CD4-positive, alpha-beta T cell (primary cell): Measurements from ENCODE around the gene HDAC4. TPM values are rescaled to one million over a fixed set of nuclear protein-coding genes. Genes with fewer than 3 reads are reported as not detected.
A peak's percentile ranks its signal among the peaks of the same experiment; 100 is the strongest.

Source experiments
- ATAC-seq: fragments of 200-7000 bp; cut with Tn5 transposase; one replicate; pipeline ENCODE4 v1.10.0; 2022; ENCODE audit warnings: mild to moderate bottlenecking; ENCODE audit not compliant: poor library complexity
- CTCF ChIA-PET: fragments of 350-600 bp; sonication (Branson Sonifier 250); formaldehyde crosslinking; loops from one replicate; lab custom pipeline; 2021; ENCODE audit warnings: antibody characterized with exemption, inconsistent platforms; lab: Charles Lee
- POLR2A ChIA-PET: fragments of 350-600 bp; sonication (Branson Sonifier 250); formaldehyde crosslinking; loops from one replicate; lab custom pipeline; 2021; ENCODE audit warnings: antibody characterized with exemption, inconsistent platforms; lab: Charles Lee
- DNase-seq, 14 experiments: peaks; one replicate each; pipeline ENCODE4 v3.0.0-alpha.2; 2013 to 2020; ENCODE audit warnings: mixed read lengths in 2 of 14
- H3K27ac ChIP-seq, 2 donors: one replicate each; pipeline versions ENCODE4 v1.5.1 to v1.7.0; 2013; ENCODE audit warnings: low read length in 2 of 2, low read depth in 1 of 2, mild to moderate bottlenecking in 1 of 2
- H3K27me3 ChIP-seq, 2 experiments: 1 replicate in 1 of 2; 2 replicates in 1 of 2; pipeline versions ENCODE4 v1.6.1 to v1.7.0; 2013; ENCODE audit warnings: low read length in 2 of 2, control low read depth in 1 of 2, mild to moderate bottlenecking in 1 of 2, moderate library complexity in 1 of 2; ENCODE audit not compliant: insufficient read depth in 2 of 2, control insufficient read depth in 1 of 2
- H3K36me3 ChIP-seq: one replicate; pipeline ENCODE4 v1.6.1; 2013; ENCODE audit warnings: low read length, control low read depth; ENCODE audit not compliant: insufficient read depth
- H3K4me1 ChIP-seq: one replicate; pipeline ENCODE4 v1.6.1; 2013; ENCODE audit warnings: low read length, control low read depth; ENCODE audit not compliant: insufficient read depth
- H3K4me3 ChIP-seq: one replicate; pipeline ENCODE4 v1.5.1; 2013; ENCODE audit warnings: mild to moderate bottlenecking, low read length, moderate library complexity
- H3K9me3 ChIP-seq, 2 experiments: 1 replicate in 1 of 2; 2 replicates in 1 of 2; pipeline versions ENCODE4 v1.6.1 to v1.7.0; 2013; ENCODE audit warnings: low read length in 2 of 2, mild to moderate bottlenecking in 2 of 2, control low read depth in 1 of 2, moderate library complexity in 1 of 2; ENCODE audit not compliant: control insufficient read depth in 1 of 2, insufficient read depth in 1 of 2
- H3K27ac Mint-ChIP-seq: one replicate; pipeline ENCODE4 v1.8.0; 2020; ENCODE audit warnings: mixed read lengths
- H3K27me3 Mint-ChIP-seq: one replicate; pipeline ENCODE4 v1.8.0; 2021; ENCODE audit warnings: mixed read lengths
- H3K36me3 Mint-ChIP-seq: one replicate; pipeline ENCODE4 v1.8.0; 2021; ENCODE audit warnings: low read depth, mixed read lengths
- H3K4me1 Mint-ChIP-seq: one replicate; pipeline ENCODE4 v1.8.0; 2021; ENCODE audit warnings: low read depth, mixed read lengths
- H3K4me3 Mint-ChIP-seq: one replicate; pipeline ENCODE4 v1.8.0; 2020; ENCODE audit warnings: mild to moderate bottlenecking, mixed read lengths
- H3K9me3 Mint-ChIP-seq: one replicate; pipeline ENCODE4 v1.8.0; 2020; ENCODE audit warnings: mixed read lengths
- CTCF ChIP-seq: fragments of 200-600 bp; IDR thresholded peaks from one replicate; pipeline ENCODE4 v1.8.0; 2022; ENCODE audit warnings: antibody characterized with exemption, mild to moderate bottlenecking
- intact Hi-C, 2 experiments: fragments of 100-400 bp; cut with DNase I in 1 of 2; cut with micrococcal nuclease in 1 of 2; formaldehyde crosslinking; loops; one replicate each; pipeline versions ENCODE4 v1.15.1 to v1.9.0; 2023 to 2025; cut with DNase I, micrococcal nuclease
- total RNA-seq, 174 experiments: library from RNA in 2 of 174; stranded (reverse) in 2 of 174; gene quantifications; one replicate each; pipeline ENCODE4 v1.2.3 and lab custom pipeline; 2021 to 2026

Gene HDAC4
- total RNA-seq, 2 experiments from 2014 or later: 45.3 to 49.2 TPM

- no peaks in the 10 kb centered on the region for H3K9me3 ChIP-seq
- no peak for ATAC-seq
Observed at GRCh38 chr2:239303711-239304532, 96.9 kb downstream of the HDAC4 start.

GRCh38 chr2:239302808-239303557 is 97.8 kb downstream of the HDAC4 start:
- no peaks in the 10 kb centered on the region for H3K27me3 ChIP-seq
- no peak for TF ChIP-seq CTCF
- ChIA-PET POLR2A (interaction anchor here (0.7 to 2.3 kb wide), 5 partner anchors 16 to 98 kb away, joined by 3 to 7 read pairs (median 4); partner anchors contain the start of gene HDAC4), CTCF (interaction anchor here (2.1 to 3.1 kb wide), 2 partner anchors 35 to 36 kb away, joined by 9 to 11 read pairs; no protein-coding TSS in a partner anchor)
- H3K4me1 Mint-ChIP-seq: peaks cover 57% of the 10 kb centered on the region
- no peaks in the 10 kb centered on the region for H3K9me3 ChIP-seq
- peak overlapping the region; percentile 82 for H3K27ac Mint-ChIP-seq
- H3K27ac ChIP-seq: no peak overlapping the region
- H3K27me3 Mint-ChIP-seq: no peaks in the 10 kb centered on the region
- H3K4me3 Mint-ChIP-seq: peak overlapping the region; percentile 25
- intact Hi-C loops: no loop called here
- ATAC-seq (no peak), DNase-seq (peak in 3 of 14 experiments; percentile 19 to 60 (median 53))
- no peak overlapping the region for H3K4me3 ChIP-seq
- no peaks in the 10 kb centered on the region for H3K9me3 Mint-ChIP-seq
- H3K36me3 ChIP-seq: peaks cover 2% of the 10 kb centered on the region
- H3K4me1 ChIP-seq: peaks cover 50% of the 10 kb centered on the region
- H3K36me3 Mint-ChIP-seq: no peaks in the 10 kb centered on the region

More at GRCh38 chr2:239303711-239304532, 96.9 kb downstream of the HDAC4 start:
- Mint-ChIP-seq H3K4me3 (peak overlapping the region; percentile 25), H3K27ac (peak overlapping the region; percentile 82), H3K4me1 (peaks cover 48% of the 10 kb centered on the region), H3K36me3 (no peaks in the 10 kb centered on the region), H3K9me3 (no peaks in the 10 kb centered on the region), H3K27me3 (no peaks in the 10 kb centered on the region)
- peaks cover 42% of the 10 kb centered on the region for H3K4me1 ChIP-seq
- intact Hi-C loops: no loop called here
- H3K36me3 ChIP-seq: peaks cover 2% of the 10 kb centered on the region
- no peak for TF ChIP-seq CTCF
- DNase-seq: peak in 1 of 14 experiments; percentile 32
- no peak overlapping the region for H3K4me3 ChIP-seq
- ChIA-PET POLR2A (interaction anchor here (1.2 to 2.3 kb wide), 5 partner anchors 9 to 97 kb away, joined by 3 to 9 read pairs (median 5); partner anchors contain the start of gene HDAC4), CTCF (interaction anchor here (1.1 to 2.1 kb wide), 4 partner anchors 8 to 36 kb away, joined by 3 to 9 read pairs (median 4); no protein-coding TSS in a partner anchor)
- H3K27ac ChIP-seq: no peak overlapping the region
- no peaks in the 10 kb centered on the region for H3K27me3 ChIP-seq

- no peaks in the 10 kb centered on the region for H3K9me3 Mint-ChIP-seq
- no peak overlapping the region for H3K4me3 Mint-ChIP-seq
- peaks cover 64% of the 10 kb centered on the region for H3K4me1 Mint-ChIP-seq
- no peak for DNase-seq
- H3K27me3 Mint-ChIP-seq: no peaks in the 10 kb centered on the region
- Histone ChIP-seq H3K36me3 (peaks cover 2% of the 10 kb centered on the region), H3K27ac (no peak overlapping the region), H3K4me1 (peaks cover 56% of the 10 kb centered on the region), H3K27me3 (no peaks in the 10 kb centered on the region), H3K4me3 (no peak overlapping the region), H3K9me3 (no peaks in the 10 kb centered on the region)
- intact Hi-C loops: no loop called here
- H3K36me3 Mint-ChIP-seq: peaks cover 5% of the 10 kb centered on the region
- H3K27ac Mint-ChIP-seq: peak overlapping the region; percentile 61
- no peak for ATAC-seq
- no peak for TF ChIP-seq CTCF
- POLR2A ChIA-PET: interaction anchor here (0.7 to 2.3 kb wide), 4 partner anchors 17 to 99 kb away, joined by 3 to 7 read pairs (median 4); partner anchors contain the start of gene HDAC4
- CTCF ChIA-PET: interaction anchor here (1.0 to 3.1 kb wide), 2 partner anchors 31 to 35 kb away, joined by 3 to 11 read pairs; no protein-coding TSS in a partner anchor
Observed at GRCh38 chr2:239302083-239302807, 98.6 kb downstream of the HDAC4 start.
